Measurements from ENCODE around the gene ALPI.

Gene ALPI

GRCh38 chr2:232485348-232485756, 29.4 kb downstream of the ALPI start:
- no peak for DNase-seq (ENCODE audit: low spot score)

- no peak for DNase-seq (ENCODE audit: low spot score)
Measured at GRCh38 chr2:232485757-232486557, 30.0 kb downstream of the ALPI start.

GRCh38 chr2:232486558-232487384, 30.8 kb downstream of the ALPI start:
- no peak for DNase-seq (ENCODE audit: low spot score)

GRCh38 chr2:232487385-232488096, 31.6 kb downstream of the ALPI start, which contains the start of gene ECEL1:
ECEL1 (minus strand) TSS chr2:232487834; CDS start chr2:232486653, 1,181 bp downstream.
- no peak for DNase-seq (ENCODE audit: low spot score)

- DNase-seq (ENCODE audit: low spot score), result no peak
Measured at GRCh38 chr2:232488097-232488711, 32.3 kb downstream of the ALPI start.

- no peak for DNase-seq (ENCODE audit: low spot score)
Measured at GRCh38 chr2:232488721-232489300, 32.9 kb downstream of the ALPI start.

GRCh38 chr2:232489516-232490220, 33.7 kb downstream of the ALPI start:
- no peak for DNase-seq (ENCODE audit: low spot score)

GRCh38 chr2:232490221-232491138, 34.5 kb downstream of the ALPI start:
- no peak for DNase-seq (ENCODE audit: low spot score)

GRCh38 chr2:232491139-232491780, 35.3 kb downstream of the ALPI start:
- no peak for DNase-seq (ENCODE audit: low spot score)

- no peak for DNase-seq (ENCODE audit: low spot score)
Measured at GRCh38 chr2:232492236-232492848, 36.4 kb downstream of the ALPI start.

- DNase-seq (ENCODE audit: low spot score), result no peak
Measured at GRCh38 chr2:232492963-232493700, 37.2 kb downstream of the ALPI start.

GRCh38 chr2:232493701-232494474, 37.9 kb downstream of the ALPI start:
- DNase-seq (ENCODE audit: low spot score), result no peak

GRCh38 chr2:232494542-232494941, 38.6 kb downstream of the ALPI start:
- no peak for DNase-seq (ENCODE audit: low spot score)

- DNase-seq (ENCODE audit: low spot score), result no peak
Measured at GRCh38 chr2:232495292-232495691, 39.3 kb downstream of the ALPI start.

GRCh38 chr2:232496501-232497270, 40.7 kb downstream of the ALPI start:
- DNase-seq (ENCODE audit: low spot score), result no peak

GRCh38 chr2:232497348-232497747, 41.4 kb downstream of the ALPI start:
- no peak for DNase-seq (ENCODE audit: low spot score)

- no peak for DNase-seq (ENCODE audit: low spot score)
Measured at GRCh38 chr2:232498452-232498851, 42.5 kb downstream of the ALPI start.
